Limb (tissue), 2 donors: ENCODE data around the gene ATAD2B.

Source experiments
- DNase-seq, 2 donors: peaks; one replicate each; pipeline ENCODE4 v3.0.0-alpha.2; 2016; ENCODE audit errors: extremely low spot score in 2 of 2

The ATAD2B gene

DNA sequence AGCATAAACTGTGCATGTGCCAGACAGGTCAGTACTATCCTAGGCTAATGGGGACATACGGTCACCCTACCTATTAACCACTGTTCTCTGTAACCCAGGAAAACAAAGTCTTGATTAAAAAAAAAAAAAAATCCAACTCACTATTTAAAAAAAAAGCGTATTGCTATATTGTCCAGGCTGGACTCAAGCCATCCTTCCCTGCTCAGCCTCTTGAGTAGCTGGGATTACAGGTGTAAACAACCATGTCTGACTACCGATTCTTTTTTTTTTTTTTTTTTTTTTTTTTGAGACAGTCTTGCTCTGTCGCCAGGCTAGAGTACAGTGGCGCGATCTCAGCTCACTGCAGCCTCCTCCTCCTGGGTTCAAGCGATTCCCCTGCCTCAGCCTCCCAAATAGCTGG lies 11.6 kb downstream of the ATAD2B start:
- DNase-seq: no peak

DNA sequence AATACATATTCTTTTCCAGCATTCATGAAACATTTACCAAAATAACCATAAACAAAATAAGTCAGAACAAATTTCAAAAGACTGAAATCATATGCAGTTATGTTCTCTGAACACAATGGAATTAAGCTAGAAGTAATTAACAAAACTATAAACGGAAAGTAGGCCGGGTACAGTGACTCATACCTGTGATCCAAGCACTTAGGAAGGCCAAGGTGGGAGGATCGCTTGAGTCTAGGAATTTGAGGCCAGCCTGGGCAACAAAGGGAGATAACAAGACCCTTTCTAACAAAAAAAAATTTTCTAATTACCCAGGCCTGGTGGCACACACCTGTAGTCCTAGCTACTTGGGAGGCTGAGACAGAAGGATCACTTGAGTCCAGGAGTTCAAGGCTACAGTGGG lies 14.9 kb downstream of the ATAD2B start:
- no peak for DNase-seq

DNA sequence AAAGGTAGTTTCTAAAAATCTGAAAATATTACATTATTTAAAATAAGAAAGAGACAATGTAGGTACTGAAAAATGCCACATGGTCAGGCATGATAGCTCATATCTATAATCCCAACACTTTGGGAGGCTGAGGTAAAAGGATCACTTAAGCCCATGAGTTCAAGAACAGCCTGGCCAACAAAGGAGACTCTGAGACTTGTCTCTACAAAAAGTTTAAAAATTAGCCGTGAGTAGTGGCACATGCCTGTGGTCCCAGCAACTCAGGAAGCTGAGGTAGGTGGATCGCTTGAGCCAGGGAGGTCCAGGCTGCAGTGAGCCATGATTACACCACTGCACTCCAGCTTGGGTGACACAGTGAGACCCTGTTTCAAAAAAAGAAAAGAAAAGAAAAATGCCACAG lies 21.8 kb downstream of the ATAD2B start:
- DNase-seq: no peak

DNA sequence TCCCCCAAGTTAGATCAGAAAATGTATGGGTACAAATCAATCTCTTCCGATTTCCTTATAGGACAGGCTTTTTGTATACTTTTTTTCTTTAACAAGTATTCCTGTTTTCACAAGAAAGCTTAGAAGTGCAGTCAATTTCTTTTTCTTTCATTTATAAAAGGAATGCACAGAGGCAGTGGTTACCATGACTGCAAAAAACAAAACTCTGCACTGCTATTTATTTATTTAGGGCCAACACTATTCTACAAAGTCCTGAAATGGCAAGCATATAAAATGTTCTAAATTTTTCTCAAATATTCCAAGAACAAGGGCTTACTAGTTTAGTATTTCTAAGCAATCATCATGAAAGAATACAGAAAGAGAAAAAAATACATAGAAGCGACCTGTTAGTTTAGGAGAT lies 22.2 kb downstream of the ATAD2B start:
- no peak for DNase-seq

DNA sequence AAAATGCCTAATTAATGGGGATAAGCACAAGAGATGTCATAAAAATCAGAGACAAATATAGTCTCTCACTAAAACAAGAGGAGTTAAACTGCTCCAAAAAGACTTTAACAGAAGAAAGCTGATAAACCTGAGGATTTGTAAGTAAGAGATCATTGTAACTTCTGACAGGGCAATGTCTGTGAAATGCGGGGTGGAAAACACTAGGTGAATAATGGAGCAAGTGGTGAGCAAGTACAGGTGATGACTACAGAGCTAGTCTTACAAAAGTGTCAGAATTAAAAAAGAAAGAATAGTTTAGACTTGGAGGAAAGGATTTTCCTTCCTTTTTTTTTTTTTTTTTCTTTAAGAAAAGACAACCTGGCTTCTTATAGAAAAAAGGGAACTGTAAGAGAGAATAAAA lies 22.7 kb downstream of the ATAD2B start:
- DNase-seq: no peak

DNA sequence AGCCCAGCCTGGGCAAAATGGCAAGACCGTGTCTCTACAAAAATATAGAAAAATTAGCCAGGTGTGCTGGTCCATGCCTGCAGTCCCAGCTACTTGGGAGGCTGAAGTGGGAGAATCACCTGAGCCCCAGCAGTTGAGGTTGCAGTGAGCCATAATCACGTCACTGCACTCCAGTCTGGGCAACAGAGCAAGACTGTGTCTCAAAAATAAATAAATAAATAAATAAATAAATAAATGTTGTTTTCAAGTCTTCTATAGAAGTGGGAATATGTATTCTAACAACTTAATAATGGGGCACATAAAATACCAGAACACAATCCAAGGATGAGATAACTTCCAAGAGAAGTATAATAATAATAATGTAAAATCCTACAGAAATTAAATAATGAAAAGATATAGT lies 23.9 kb downstream of the ATAD2B start:
- DNase-seq: no peak

DNA sequence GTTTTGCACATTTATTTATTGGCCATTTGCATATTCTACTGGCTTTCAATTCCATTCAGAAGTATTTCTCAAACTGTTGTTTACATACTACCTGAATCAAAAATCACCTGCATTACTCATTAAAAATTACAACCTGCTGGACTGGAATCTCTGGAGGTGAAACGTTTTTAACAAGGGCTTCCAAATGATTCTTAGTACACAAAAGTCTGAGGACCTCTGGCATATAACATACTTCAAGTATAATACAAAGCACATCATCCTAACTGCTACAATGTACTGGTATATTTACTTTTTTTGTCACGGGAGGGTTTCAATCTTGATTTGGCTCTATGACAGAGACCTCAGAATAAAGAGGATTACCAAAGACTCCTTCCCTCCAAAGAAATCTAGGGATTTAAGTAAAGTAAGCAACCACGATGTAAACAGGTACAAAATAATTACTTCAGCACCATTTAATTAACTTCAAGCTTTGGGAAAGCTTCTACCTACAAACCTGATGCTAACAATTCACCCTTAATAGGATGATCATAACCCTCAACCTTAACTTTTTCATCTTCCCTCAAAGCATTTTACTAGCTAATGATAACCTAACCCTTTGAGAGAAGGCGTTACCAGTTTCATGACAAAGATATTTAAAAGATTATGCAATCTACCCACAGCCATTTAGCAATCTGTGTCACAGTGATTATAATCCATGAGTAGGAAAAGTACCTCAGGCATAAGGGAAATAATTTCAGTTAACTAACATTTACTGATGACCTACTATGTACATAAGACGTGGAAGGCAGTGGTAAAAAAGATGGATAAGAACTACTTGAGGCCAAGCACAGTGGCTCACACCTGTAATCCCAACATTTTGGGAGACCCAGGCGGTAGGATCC lies 24.7 kb downstream of the ATAD2B start:
- DNase-seq: no peak

DNA sequence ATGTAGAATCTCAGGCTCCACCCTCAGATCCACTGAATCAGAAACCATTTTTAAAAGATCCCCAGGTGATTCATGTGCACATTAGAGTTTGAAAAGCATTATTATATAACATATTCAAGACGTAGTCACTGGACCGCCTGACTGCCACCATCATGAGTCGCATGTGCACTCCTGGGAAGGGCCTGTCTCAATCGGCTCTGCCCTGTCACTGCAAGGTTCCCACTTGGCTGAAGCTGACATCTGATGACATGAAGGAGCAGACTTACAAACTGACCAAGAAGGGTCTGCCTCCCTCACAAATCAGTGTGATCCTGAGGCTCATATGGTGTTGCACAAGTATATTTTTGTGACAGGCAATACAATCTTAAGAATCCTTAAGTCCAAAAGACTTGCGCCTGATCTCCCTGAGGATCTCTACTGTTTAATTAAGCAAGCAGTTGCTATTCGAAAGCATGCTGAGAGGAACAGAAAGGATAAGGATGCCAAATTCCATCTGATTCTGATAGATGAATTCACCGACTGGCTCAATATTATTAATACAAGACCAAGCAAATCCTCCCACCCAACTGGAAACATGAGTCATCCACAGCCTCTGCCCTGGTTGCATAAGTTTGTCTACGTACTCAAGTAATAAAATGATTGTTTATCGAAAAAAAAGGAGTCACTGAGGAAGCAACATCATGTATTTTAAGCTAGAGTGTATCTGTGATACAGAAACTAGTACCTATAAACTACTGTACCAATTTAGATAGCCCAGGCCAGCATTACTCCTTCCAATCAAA lies 26.2 kb downstream of the ATAD2B start:
- no peak for DNase-seq

DNA sequence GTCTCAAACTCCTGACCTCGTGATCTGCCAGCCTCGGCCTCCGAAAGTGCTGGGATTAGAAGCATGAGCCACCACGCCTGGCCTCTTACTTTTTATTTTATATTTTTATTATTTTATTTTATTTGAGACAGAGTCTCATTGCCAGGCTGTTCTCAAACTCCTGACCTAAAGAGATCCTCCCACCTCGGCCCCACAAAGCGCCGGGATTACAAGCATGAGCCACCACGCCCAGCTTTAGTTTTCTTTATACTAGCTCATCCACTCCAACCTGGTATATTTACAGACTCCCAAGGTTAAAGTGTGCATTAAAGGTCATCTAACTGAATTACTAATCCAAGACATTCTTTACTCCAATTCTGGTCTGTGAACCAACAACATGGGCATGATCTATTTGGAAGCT lies 26.8 kb downstream of the ATAD2B start:
- DNase-seq: no peak

DNA sequence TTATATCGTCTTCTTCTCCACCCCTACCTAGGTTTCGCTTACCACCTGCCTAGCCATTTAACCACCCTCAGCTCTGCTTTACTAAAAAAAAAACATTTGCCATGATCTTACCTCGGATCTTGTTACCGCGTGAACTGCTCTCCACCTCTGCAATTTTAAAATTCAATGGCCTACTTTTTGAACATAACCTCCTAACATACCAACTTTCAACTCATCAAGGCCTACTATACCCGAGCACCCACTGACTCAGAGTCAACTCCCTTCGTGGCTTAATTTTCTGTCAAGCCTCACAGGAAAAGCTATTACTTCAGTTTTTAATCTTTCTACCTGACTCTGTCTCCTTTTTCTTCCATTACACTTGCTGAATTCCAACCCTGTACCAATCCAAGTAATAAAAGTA lies 55.7 kb downstream of the ATAD2B start:
- DNase-seq: no peak

DNA sequence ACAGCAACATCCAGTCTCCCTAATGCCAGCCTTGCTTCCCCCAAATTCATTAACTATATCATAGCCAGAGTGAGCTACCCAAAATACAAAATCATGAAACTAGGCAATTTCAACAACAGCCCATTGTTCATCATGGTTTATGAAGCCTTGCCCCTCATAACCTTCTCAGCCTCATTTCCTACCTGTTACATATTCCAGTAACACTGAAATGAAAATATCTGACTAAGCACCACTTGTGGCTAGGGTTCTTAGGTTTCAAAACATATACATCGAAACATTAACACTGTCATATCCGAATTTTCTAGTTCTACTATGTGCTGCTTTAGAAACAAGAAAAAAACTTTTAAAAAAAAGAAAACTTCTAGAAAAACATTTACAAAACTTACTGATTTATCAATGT lies 59.5 kb downstream of the ATAD2B start:
- no peak for DNase-seq

DNA sequence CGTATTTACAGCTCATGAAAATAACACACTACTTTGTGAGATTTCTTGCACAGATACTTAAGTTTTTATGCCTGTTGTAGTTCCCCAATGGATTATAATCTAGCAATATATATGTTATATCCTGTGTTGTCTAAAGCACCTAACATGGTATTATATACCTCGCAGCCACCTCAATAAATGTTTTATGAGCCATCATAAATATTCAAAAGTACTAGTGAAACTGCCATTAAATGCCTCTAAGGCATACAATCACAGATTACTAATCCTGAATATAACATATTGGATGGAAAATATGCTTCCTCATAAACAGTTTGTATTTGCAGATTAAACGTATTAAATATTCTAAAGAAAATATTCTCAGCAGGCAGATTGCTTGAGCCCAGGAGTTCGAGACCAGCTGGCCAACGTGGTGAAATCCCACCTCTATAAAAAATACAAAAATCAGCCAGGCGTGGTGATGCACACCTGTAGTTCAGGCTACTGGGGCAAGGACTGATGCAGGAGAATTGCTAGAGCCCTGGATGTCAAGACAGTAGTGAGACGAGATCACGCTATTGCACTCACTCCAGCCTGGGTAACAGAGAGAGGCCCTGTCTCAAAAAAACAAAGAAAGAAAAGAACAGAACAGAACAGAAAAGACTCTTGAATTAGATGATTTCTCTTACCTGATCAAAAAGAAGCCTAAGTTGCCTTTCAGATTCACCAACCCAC lies 64.1 kb downstream of the ATAD2B start:
- no peak for DNase-seq

DNA sequence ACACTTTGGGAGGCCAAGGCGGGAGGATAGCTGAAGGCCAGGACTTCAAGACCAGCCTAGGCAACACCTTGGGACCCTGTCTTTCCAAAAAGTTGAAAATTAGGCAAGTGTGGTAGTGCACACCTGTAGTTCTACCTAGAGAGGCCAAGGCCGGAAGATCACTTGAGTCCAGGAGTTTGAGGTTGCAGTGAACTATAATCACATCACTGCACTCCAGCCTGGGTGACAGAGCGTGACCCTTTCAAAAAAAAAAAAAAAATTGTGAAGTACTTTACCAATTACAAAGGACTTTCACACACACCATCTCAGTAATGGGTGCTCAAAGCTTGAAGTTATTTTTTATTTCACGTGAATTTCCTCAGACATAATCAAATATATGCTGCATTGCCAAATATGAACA lies 65.0 kb downstream of the ATAD2B start:
- no peak for DNase-seq

DNA sequence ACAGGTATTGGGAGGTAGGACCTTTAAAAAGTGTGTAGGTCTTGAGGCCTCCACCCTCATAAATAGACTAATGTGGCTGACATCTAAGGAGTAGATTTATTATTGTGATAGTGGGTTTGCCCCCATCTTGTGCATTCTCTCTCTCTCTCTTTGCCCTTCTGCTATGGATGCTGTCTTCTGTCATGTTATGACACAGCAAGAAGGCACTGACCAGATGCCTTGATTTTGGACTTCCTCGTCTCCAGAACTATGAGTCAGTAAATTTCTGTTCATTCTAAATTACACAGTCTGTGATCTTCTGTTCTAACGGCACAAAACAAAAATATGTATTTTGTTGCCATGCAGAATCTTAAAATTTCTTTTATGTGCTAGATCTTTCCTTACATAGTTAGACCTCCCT lies 66.9 kb downstream of the ATAD2B start:
- DNase-seq: no peak

DNA sequence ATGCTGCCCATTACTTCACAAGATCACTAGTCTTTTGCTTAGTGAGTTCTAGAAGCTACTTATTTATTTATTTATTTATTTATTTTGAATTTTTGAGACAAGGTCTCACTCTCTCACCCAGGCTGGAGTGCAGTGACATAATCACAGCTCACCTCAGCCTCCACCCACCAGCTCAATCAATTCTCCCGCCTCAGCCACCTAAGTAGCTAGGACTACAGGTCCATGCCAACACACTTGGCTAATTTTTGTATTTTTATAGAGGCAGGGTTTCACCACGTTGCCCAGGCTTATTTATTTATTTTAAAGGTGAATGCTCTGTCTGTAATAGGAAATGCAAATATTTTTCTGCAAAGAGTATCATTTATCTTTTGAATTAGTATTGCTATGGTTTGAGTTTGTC lies 67.7 kb downstream of the ATAD2B start:
- no peak for DNase-seq

DNA sequence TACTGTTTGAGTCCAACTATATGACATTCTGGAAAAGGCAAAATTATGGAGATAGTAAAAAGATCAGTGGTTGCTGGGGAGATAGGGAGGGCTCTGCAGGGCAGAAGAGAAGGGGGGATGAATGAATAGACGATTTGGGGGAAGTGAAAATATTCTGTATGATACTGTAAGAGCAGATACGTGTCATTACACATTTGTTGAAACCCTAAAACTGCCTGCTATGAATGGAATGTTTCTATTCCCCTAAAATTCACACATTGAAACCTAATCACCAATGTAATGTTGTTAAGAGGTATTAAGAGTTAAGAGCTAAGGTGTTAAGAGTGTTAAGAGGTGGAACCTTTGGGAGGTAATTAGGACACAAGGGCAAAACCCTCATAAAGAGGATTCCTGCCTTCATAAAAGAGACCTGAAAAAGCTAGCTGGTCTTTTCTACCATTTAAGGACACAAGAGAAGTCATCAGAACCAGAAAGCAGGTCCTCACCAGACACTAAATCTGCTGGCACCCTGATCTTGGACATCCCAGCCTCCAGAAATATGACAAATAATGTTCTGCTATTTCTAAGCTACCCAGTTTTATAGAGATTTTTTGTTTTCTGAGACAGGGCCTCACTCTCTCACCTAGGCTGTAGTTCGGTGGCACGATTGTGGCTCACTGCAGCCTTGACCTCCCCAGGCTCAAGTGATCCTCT lies 76.2 kb downstream of the ATAD2B start:
- DNase-seq: no peak

DNA sequence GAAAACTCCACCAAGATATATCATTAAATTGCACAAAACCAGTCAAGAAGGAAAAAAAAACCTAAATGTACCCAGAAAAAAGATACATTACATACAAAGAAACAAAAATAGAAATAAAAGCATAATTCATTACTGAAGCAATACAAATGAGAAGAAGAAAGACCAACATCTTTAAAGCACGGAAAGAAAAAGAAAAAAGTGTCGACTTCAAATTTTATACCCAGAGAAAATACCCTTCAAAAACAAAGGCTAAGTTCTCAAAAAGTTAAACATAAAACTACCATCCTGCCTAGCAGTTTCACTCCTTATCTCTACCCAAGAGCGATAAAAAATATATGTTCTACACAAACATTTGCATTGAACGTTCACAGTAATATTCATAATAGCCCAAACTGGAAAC lies 82.0 kb downstream of the ATAD2B start:
- no peak for DNase-seq

DNA sequence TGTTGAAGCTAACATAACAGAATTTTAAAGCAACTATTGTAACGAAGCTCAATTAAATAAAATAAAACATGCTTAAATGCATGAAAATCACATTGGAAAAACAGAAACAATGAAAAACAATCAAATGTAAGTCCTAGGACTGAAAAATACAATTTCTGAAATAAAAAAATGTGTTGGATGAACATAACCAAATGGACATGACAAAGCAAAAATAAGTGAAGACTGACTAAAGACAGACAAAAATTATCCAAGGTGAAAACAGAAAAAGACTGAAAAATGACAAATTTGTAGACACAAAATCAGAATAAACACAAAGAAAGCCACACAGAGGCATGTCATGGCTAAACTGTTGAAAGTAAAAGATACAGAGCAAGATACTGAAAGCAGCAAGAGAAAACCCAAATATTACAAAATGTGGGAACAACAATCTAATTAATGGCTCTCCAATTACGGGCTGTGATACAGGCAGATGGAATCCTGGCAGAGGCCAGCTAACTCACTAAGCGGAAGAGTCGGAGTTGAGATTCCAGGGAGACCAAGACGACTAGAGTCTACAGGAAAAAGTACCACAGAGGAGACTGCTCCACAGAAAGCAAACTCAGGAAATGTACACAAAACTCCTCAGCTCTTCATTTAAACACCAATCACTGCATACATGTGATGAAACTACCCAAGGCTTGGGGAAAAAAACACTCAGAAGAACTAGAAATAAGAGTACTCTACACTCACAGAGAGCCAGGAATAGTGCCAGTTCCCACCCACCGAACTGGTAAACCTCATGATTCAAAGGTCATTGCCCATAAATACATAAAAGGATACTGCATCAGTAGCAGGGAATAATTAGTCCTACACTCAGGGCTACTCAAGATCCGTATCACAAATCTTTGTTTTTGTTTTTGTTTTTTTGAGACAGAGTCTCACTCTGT lies 83.6 kb downstream of the ATAD2B start:
- no peak for DNase-seq

DNA sequence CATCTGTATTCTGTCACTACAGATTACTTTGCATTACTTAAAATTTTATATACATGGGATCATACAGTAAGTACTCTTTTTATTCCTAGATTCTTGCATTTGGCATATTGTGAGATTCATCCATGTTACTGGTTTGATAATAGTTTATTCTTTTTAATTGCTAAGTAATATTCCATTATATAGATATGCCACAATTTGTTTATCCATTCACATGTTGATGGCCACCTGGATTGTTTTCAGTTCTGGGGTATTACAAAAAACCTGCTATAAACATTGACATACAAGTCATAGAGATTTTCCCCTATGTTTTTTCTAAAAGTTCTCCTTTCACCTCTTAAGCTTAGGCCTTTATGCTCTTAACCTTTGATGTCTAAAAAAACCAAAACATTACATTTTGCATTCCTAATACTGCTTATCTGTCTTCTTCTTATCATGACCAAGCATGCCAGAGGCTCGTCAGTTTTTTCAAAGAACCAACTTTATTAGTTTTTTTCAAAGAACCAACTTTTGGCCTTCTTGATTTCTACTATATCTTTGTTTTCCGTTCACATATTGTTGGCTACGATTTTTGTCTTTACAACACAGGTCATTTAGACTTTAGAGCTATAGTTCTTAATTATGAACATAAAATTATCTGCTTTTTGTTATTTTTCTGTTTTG lies 86.9 kb downstream of the ATAD2B start:
- DNase-seq: no peak

DNA sequence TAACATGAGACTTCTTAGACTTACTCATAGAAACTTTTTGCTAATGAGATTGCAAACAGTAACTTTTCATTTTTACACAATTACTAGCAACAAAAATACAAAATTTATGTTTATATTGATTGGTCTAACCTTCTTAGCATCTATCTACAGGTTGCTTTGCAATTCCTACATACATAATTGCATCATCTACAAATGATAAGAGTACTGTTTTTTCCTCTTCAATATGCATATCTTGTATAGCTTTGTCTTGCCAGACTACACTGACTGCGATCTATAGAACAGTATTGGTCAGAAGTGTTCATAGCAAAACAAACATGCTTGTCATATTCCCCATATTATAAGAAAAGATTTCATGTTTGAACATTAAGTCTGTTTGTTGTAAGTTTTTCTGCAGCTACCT lies 87.9 kb downstream of the ATAD2B start:
- DNase-seq: no peak
